Stomach (tissue), 9 donors: ENCODE results near the gene HPDL. TPM values are rescaled to one million over a fixed set of nuclear protein-coding genes. Genes with fewer than 3 reads are reported as not detected.
A peak's percentile ranks its signal among the peaks of the same experiment; 100 is the strongest.

Source experiments
- DNase-seq, 2 donors: peaks; one replicate each; pipeline versions ENCODE4 v3.0.0 to v3.0.0-alpha.2; 2013 to 2019
- H3K27ac ChIP-seq, 5 donors: fragments of 200-600 bp in 4 of 5; sonication (generic) in 4 of 5; one replicate each; pipeline ENCODE4 v1.5.1; 2013 to 2019; ENCODE audit warnings: mild to moderate bottlenecking in 1 of 5, moderate library complexity in 1 of 5
- H3K27me3 ChIP-seq, 3 donors: fragments of 200-600 bp; sonication (generic); one replicate each; pipeline ENCODE4 v1.5.1; 2017 to 2019; ENCODE audit warnings: mixed run types in 1 of 3
- H3K36me3 ChIP-seq, 4 donors: fragments of 200-600 bp; sonication (generic); 1 replicate in 3 of 4; 2 replicates in 1 of 4; pipeline ENCODE4 v1.5.1; 2016 to 2019
- H3K4me1 ChIP-seq, 4 donors: fragments of 200-600 bp; sonication (generic); one replicate each; pipeline ENCODE4 v1.5.1; 2016 to 2019
- H3K4me3 ChIP-seq, 4 donors: fragments of 200-600 bp; sonication (generic) in 3 of 4; one replicate each; pipeline ENCODE4 v1.5.1; 2016 to 2019; ENCODE audit warnings: mild to moderate bottlenecking in 1 of 4
- H3K9me3 ChIP-seq, 4 donors: fragments of 200-600 bp; sonication (generic); one replicate each; pipeline ENCODE4 v1.5.1; 2016 to 2019
- EP300 ChIP-seq: sonication (generic); formaldehyde crosslinking; IDR thresholded peaks from one replicate; pipeline ENCODE4 v1.6.1; 2017; ENCODE audit warnings: antibody characterized with exemption
- POLR2A ChIP-seq, 4 donors: fragments of 450-650 bp; IDR thresholded peaks; one replicate each; pipeline ENCODE4 v1.6.1; 2016; ENCODE audit warnings: antibody characterized with exemption in 4 of 4, control low read depth in 2 of 4, mild to moderate bottlenecking in 1 of 4, moderate library complexity in 1 of 4
- POLR2AphosphoS5 ChIP-seq, 3 donors: sonication (generic); formaldehyde crosslinking; IDR thresholded peaks; one replicate each; pipeline ENCODE4 v1.6.1; 2016; ENCODE audit warnings: antibody characterized with exemption in 3 of 3
- WGBS, 5 donors: extraction: QIAGEN DNeasy Blood & Tissue Kit in 3 of 5; methylation state at CpG; one replicate each; pipeline versions ENCODE4 v1.1.5 to v1.1.7; 2013 to 2018; 5-methylcytosine and 5-hydroxymethylcytosine counted together
- intact Hi-C: fragments of 100-400 bp; cut with DNase I; formaldehyde crosslinking; loops from one replicate; pipeline ENCODE4 v1.15.1; 2023; ENCODE audit warnings: low total_unique reads
- polyA plus RNA-seq, 3 donors: library from polyadenylated mRNA; stranded (reverse); fragments of 200-250 nt; gene quantifications; one replicate each; pipeline ENCODE4 v1.2.3, GENCODE V29; 2013
- total RNA-seq, 5 donors: library from RNA; depleted of rRNA; stranded (reverse); fragments of >200 nt; gene quantifications; one replicate each; pipeline versions ENCODE4 v1.1.0 to v1.2.3, GENCODE V29; 2014 to 2016
- TF ChIP-seq, protein P1 (sequence below), 7 experiments: fragments of 450-650 bp in 4 of 7; fragments of 200-600 bp in 3 of 7; sonication (generic) in 3 of 7; IDR thresholded peaks; one replicate each; pipeline ENCODE4 v1.5.1; 2016 to 2019; ENCODE audit warnings: antibody characterized with exemption in 7 of 7, control low read depth in 2 of 7, mild to moderate bottlenecking in 1 of 7
- donor health status: healthy with polysubstance abuse.
- donor health status: Bipolar disorder and iron deficiency.
- donor health status: healthy.

Gene HPDL
- total and polyA plus RNA-seq, 8 donors, result 1.8 to 10.1 (median 4.1) TPM; not detected in 3

DNA sequence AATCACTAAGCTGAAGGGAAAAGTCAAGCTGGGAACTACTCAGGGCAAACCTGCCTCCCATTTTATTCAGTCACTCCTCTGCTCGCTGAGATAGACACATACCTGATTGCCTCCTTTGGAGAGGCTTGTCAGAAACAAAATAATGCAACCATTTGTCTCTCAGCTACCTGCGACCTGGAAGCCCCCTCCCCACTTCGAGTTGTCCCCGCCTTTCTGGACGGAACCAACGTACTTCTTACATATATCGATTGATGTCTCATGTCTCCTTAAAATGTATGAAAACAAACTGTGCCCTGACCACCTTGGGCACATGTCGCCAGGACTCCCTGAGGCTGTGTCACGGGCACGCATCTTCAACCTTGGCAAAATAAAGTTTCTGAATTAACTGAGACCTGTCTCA, 21.5 kb upstream of the HPDL start:
- no peak for DNase-seq
- Histone ChIP-seq H3K27me3 (no peaks in the 10 kb centered on the region), H3K9me3 (no peaks in the 10 kb centered on the region), H3K4me3 (no peak overlapping the region), H3K27ac (peak overlapping the region in 1 of 5 donors; percentile 94), H3K36me3 (no peaks in the 10 kb centered on the region), H3K4me1 (peaks cover 8 to 24% (median 17%) of the 10 kb centered on the region in 4 donors)
- TF ChIP-seq EP300 (no peak), POLR2A (IDR thresholded peaks at IDR 0.05) (no peak), POLR2AphosphoS5 (IDR thresholded peaks at IDR 0.05) (no peak)
- TF ChIP-seq, protein P1, sequence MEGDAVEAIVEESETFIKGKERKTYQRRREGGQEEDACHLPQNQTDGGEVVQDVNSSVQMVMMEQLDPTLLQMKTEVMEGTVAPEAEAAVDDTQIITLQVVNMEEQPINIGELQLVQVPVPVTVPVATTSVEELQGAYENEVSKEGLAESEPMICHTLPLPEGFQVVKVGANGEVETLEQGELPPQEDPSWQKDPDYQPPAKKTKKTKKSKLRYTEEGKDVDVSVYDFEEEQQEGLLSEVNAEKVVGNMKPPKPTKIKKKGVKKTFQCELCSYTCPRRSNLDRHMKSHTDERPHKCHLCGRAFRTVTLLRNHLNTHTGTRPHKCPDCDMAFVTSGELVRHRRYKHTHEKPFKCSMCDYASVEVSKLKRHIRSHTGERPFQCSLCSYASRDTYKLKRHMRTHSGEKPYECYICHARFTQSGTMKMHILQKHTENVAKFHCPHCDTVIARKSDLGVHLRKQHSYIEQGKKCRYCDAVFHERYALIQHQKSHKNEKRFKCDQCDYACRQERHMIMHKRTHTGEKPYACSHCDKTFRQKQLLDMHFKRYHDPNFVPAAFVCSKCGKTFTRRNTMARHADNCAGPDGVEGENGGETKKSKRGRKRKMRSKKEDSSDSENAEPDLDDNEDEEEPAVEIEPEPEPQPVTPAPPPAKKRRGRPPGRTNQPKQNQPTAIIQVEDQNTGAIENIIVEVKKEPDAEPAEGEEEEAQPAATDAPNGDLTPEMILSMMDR (IDR thresholded peaks at IDR 0.05), result no peak
- intact Hi-C loops, result no loop called here
- WGBS, 5 donors, result 84 to 89% (median 86%) methylated on average over 10 of the region's 10 CpGs

DNA sequence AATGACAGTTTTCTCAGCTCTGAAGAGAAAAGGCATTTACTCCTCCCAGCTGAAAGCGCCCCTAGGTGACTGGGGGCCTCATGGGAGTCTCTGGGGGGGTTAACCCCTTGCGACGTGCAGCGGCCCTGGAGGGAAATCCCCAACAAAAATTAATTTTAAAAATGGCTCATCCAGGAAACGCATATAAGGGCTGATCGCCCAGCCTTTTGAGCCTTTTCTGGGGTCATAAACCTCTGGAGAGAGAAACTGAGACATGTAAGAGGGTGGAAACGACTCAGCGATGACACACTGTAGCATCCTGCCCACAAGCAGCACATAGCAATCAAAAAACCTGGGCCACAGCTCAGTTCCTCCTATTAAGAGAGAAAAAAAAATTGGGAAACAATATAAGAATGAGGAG, 20.4 kb upstream of the HPDL start:
- intact Hi-C loops, result no loop called here
- no peaks in the 10 kb centered on the region for H3K27me3 ChIP-seq
- H3K9me3 ChIP-seq, result no peaks in the 10 kb centered on the region
- TF ChIP-seq, protein P1 (IDR thresholded peaks at IDR 0.05), result no peak
- no peak for TF ChIP-seq POLR2AphosphoS5 (IDR thresholded peaks at IDR 0.05)
- TF ChIP-seq EP300, result no peak
- no peak for TF ChIP-seq POLR2A (IDR thresholded peaks at IDR 0.05)
- peaks cover 8 to 20% (median 17%) of the 10 kb centered on the region in 4 donors for H3K4me1 ChIP-seq
- WGBS, 5 donors, result 53 to 69% (median 66%) methylated on average over 8 of the region's 8 CpGs
- no peak overlapping the region for H3K27ac ChIP-seq
- H3K36me3 ChIP-seq, result no peaks in the 10 kb centered on the region
- DNase-seq, result no peak
- no peak overlapping the region for H3K4me3 ChIP-seq

DNA sequence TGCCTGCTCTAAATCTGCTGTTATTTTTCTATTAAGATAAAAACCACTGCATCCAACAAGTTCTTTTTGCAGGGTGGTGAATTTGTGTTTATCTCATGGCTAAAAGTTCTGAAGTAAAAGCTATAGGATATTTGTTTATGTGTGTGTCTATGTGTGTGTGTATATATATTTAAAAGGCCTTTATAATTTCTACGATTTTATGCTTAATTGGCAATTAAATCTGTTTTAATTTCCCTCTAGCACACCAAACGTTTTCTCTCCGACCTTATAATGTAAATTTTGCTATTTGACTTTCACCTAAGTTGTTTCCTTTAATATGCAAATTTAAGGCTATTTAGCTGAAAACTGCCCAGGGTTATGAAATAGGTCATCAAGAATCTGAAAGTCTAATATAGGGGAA, 19.8 kb upstream of the HPDL start:
- Histone ChIP-seq H3K4me3 (no peak overlapping the region), H3K9me3 (no peaks in the 10 kb centered on the region), H3K36me3 (no peaks in the 10 kb centered on the region), H3K27me3 (no peaks in the 10 kb centered on the region), H3K4me1 (peaks cover 8 to 20% (median 17%) of the 10 kb centered on the region in 4 donors), H3K27ac (no peak overlapping the region)
- TF ChIP-seq, protein P1 (IDR thresholded peaks at IDR 0.05), result no peak
- TF ChIP-seq POLR2AphosphoS5 (IDR thresholded peaks at IDR 0.05) (no peak), EP300 (no peak), POLR2A (IDR thresholded peaks at IDR 0.05) (no peak)
- no peak for DNase-seq
- intact Hi-C loops, result no loop called here
- WGBS, 5 donors, result 74 to 86% (median 82%) methylated on average over 3 of the region's 3 CpGs

DNA sequence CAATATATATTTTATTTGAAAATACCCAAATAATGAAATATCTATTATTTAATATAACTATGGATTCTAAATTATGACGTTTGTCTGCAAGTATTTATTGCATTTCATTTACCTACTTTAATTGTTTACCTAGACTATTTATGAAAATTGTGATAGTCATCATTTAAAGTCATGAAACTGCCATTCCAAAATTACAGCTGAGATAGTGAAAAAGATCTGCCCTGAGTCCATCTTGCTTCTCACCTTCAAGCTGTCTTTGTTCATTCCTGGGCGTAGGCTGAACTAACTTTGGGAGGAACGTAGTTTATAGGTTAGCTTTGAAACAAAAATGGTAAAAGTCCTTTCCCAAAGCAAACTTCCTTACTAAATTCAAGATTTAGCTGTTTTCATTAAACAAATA, 12.4 kb upstream of the HPDL start:
- H3K9me3 ChIP-seq, result no peaks in the 10 kb centered on the region
- intact Hi-C loops, result no loop called here
- no peaks in the 10 kb centered on the region for H3K36me3 ChIP-seq
- H3K27me3 ChIP-seq, result no peaks in the 10 kb centered on the region
- 34 to 59% (median 52%) methylated on average over 3 of the region's 3 CpGs for WGBS, 5 donors
- no peak overlapping the region for H3K27ac ChIP-seq
- no peak for DNase-seq
- H3K4me3 ChIP-seq, result no peak overlapping the region
- peaks cover 0 to 7% (median 0%) of the 10 kb centered on the region in 4 donors for H3K4me1 ChIP-seq
- TF ChIP-seq POLR2A (IDR thresholded peaks at IDR 0.05) (no peak), POLR2AphosphoS5 (IDR thresholded peaks at IDR 0.05) (no peak), EP300 (no peak)
- TF ChIP-seq, protein P1 (IDR thresholded peaks at IDR 0.05), result no peak
